C4-2B (cell line): ENCODE measurements around the gene SLC25A23.

ENCODE experiments used
- H3K27ac ChIP-seq: fragments of 450-650 bp; 2 replicates; pipeline ENCODE4 v1.5.1; 2017
- CTCF ChIP-seq: fragments of 450-650 bp; conservative IDR thresholded peaks from 2 replicates; pipeline ENCODE4 v1.5.1; 2017; ENCODE audit warnings: mild to moderate bottlenecking
- ZFX ChIP-seq: fragments of 450-650 bp; IDR thresholded peaks from 2 replicates; pipeline ENCODE4 v1.6.1; 2017

The SLC25A23 gene

GRCh38 chr19:6476896-6477431 lies 17.4 kb upstream of the SLC25A23 start:
- no peak overlapping the region for H3K27ac ChIP-seq
- TF ChIP-seq CTCF (no peak), ZFX (no peak)

GRCh38 chr19:6476155-6476895 lies 16.7 kb upstream of the SLC25A23 start:
- H3K27ac ChIP-seq = no peak overlapping the region
- TF ChIP-seq CTCF = no peak
- TF ChIP-seq ZFX = no peak

GRCh38 chr19:6475321-6476108 lies 15.9 kb upstream of the SLC25A23 start:
- no peak overlapping the region for H3K27ac ChIP-seq
- no peak for TF ChIP-seq CTCF

- TF ChIP-seq ZFX = no peak
- TF ChIP-seq CTCF = no peak
- no peak overlapping the region for H3K27ac ChIP-seq
Observed at GRCh38 chr19:6473647-6474046, 14.1 kb upstream of the SLC25A23 start.

GRCh38 chr19:6472713-6473112 lies 13.1 kb upstream of the SLC25A23 start:
- TF ChIP-seq CTCF (no peak), ZFX (no peak)
- no peak overlapping the region for H3K27ac ChIP-seq

GRCh38 chr19:6471076-6471475 lies 11.5 kb upstream of the SLC25A23 start:
- no peak for TF ChIP-seq ZFX
- TF ChIP-seq CTCF = no peak
- no peak overlapping the region for H3K27ac ChIP-seq

GRCh38 chr19:6470173-6470572 lies 10.6 kb upstream of the SLC25A23 start:
- no peak overlapping the region for H3K27ac ChIP-seq
- no peak for TF ChIP-seq ZFX
- TF ChIP-seq CTCF = no peak
